Aorta (tissue), 5 donors: ENCODE measurements around the gene ACTR10. TPM values are rescaled to one million over a fixed set of nuclear protein-coding genes. Genes with fewer than 3 reads are reported as not detected.
A peak's percentile ranks its signal among the peaks of the same experiment; 100 is the strongest.

Experiments
- ATAC-seq: fragments of 200-7000 bp; cut with Tn5 transposase; one replicate; pipeline ENCODE4 v1.9.1; 2022; ENCODE audit warnings: moderate library complexity; ENCODE audit not compliant: low FRiP score
- DNase-seq, 2 donors: peaks; one replicate each; pipeline ENCODE4 v3.0.0-alpha.2; 2020
- H3K27ac ChIP-seq, 2 donors: one replicate each; pipeline ENCODE4 v1.5.1; 2013; ENCODE audit warnings: low read length in 2 of 2, mild to moderate bottlenecking in 2 of 2, moderate library complexity in 2 of 2, control low read depth in 1 of 2, inconsistent platforms in 1 of 2, low read depth in 1 of 2
- H3K27me3 ChIP-seq, 2 donors: one replicate each; pipeline ENCODE4 v1.6.1; 2013; ENCODE audit warnings: control low read depth in 1 of 2, low read length in 1 of 2, mild to moderate bottlenecking in 1 of 2, moderate library complexity in 1 of 2; ENCODE audit not compliant: insufficient read depth in 2 of 2, control insufficient read depth in 1 of 2
- H3K36me3 ChIP-seq, 2 donors: one replicate each; pipeline ENCODE4 v1.6.1; 2013; ENCODE audit warnings: control low read depth in 1 of 2, low read length in 1 of 2, mild to moderate bottlenecking in 1 of 2; ENCODE audit not compliant: insufficient read depth in 2 of 2, control insufficient read depth in 1 of 2
- H3K4me1 ChIP-seq, 2 donors: one replicate each; pipeline ENCODE4 v1.6.1; 2013; ENCODE audit warnings: low read length in 2 of 2, control low read depth in 1 of 2, mild to moderate bottlenecking in 1 of 2, moderate library complexity in 1 of 2; ENCODE audit not compliant: insufficient read depth in 2 of 2, control insufficient read depth in 1 of 2
- H3K4me3 ChIP-seq, 2 donors: one replicate each; pipeline ENCODE4 v1.5.1; 2013; ENCODE audit warnings: low read length in 2 of 2, control low read depth in 1 of 2, mild to moderate bottlenecking in 1 of 2
- H3K9me3 ChIP-seq: one replicate; pipeline ENCODE4 v1.6.1; 2013; ENCODE audit warnings: mild to moderate bottlenecking, low read length; ENCODE audit not compliant: control insufficient read depth
- WGBS, 2 donors: extraction: QIAGEN DNeasy Blood & Tissue Kit; methylation state at CpG; one replicate each; pipeline ENCODE4 v1.1.7; 2013; 5-methylcytosine and 5-hydroxymethylcytosine counted together
- intact Hi-C, 2 donors: fragments of 100-400 bp; cut with DNase I; formaldehyde crosslinking; loops; one replicate each; pipeline versions ENCODE4 v1.14.2 to v1.15.0; 2022
- polyA plus RNA-seq, 2 donors: library from polyadenylated mRNA; stranded (reverse); fragments of 200-250 nt; gene quantifications; one replicate each; pipeline ENCODE4 v1.2.3, GENCODE V29; 2013
- total RNA-seq, 2 donors: library from RNA; stranded (reverse); fragmentation: NEBNext Ultra II Directional; extraction: Animal tissue kit (Norgen Biotek cat#: 25700); gene quantifications; one replicate each; pipeline ENCODE4 v1.2.1, GENCODE V29; 2021
- donor health status: healthy with polysubstance abuse.
- donor health status: Bipolar disorder and iron deficiency.
- donor health status: DM: no; HTN: no; CAD: no.
- donor health status: DM: no; HTN: no; CAD: no.
- donor health status: DM: yes; HTN: yes; CAD: no.

Gene ACTR10
- total and polyA plus RNA-seq, 4 donors = 47.3 to 95.6 (median 69.9) TPM

GRCh38 chr14:58200846-58201245 is 897 bp downstream of the ACTR10 start:
- ATAC-seq (no peak), DNase-seq (no peak)
- Histone ChIP-seq H3K4me3 (peak overlapping the region; percentile 75 to 87), H3K9me3 (no peaks in the 10 kb centered on the region), H3K27ac (peak overlapping the region in 1 of 2 donors; percentile 96), H3K36me3 (no peaks in the 10 kb centered on the region), H3K27me3 (no peaks in the 10 kb centered on the region), H3K4me1 (peaks cover 0 to 2% of the 10 kb centered on the region in 2 donors)
- intact Hi-C loops = loop anchor here in 1 of 2 donors (2.0 kb wide), 1 partner anchor 38 kb away; no protein-coding TSS in a partner anchor
- 0 to 1% methylated on average over 2 of the region's 2 CpGs for WGBS, 2 donors

- no peaks in the 10 kb centered on the region for H3K9me3 ChIP-seq
- no peak for DNase-seq
- H3K27me3 ChIP-seq = no peaks in the 10 kb centered on the region
- no peak for ATAC-seq
- H3K4me1 ChIP-seq = no peaks in the 10 kb centered on the region
- intact Hi-C loops = no loop called here
- H3K4me3 ChIP-seq = no peak overlapping the region
- H3K27ac ChIP-seq = no peak overlapping the region
- H3K36me3 ChIP-seq = no peaks in the 10 kb centered on the region
Measured at GRCh38 chr14:58213176-58213575, 13.2 kb downstream of the ACTR10 start.

- Histone ChIP-seq H3K27ac (no peak overlapping the region), H3K27me3 (no peaks in the 10 kb centered on the region), H3K36me3 (no peaks in the 10 kb centered on the region)
Measured at GRCh38 chr14:58215191-58215914, 15.4 kb downstream of the ACTR10 start.

DNA sequence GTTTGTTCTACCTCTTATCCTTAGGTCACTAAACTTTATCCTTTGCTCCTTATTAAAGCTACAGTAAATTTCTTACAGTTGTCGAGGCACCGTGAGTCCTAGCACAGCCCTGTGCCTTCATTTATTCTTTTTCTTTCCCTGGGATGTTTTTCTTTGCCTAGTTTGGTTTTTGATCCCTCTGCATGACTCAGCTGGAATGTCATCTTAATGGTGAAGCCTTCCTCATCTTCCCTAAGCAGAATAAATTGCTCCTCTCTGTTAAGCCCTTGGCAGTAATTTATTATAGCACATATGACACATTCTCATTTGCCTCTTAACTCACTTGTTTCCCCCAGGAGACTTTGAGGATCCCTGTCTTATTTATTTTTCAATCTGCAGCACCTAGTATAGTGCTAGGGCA is 16.6 kb downstream of the ACTR10 start:
- 38 to 50% methylated on average over 2 of the region's 2 CpGs for WGBS, 2 donors
- DNase-seq (no peak), ATAC-seq (no peak)
- Histone ChIP-seq H3K27ac (no peak overlapping the region), H3K4me1 (no peaks in the 10 kb centered on the region), H3K4me3 (no peak overlapping the region), H3K9me3 (no peaks in the 10 kb centered on the region), H3K36me3 (no peaks in the 10 kb centered on the region), H3K27me3 (no peaks in the 10 kb centered on the region)
- intact Hi-C loops = no loop called here

More at GRCh38 chr14:58215191-58215914, 15.4 kb downstream of the ACTR10 start:
- WGBS, 2 donors = 88 to 91% methylated on average over 2 of the region's 2 CpGs
- Histone ChIP-seq H3K4me1 (no peaks in the 10 kb centered on the region), H3K9me3 (no peaks in the 10 kb centered on the region), H3K4me3 (no peak overlapping the region)
- DNase-seq = no peak
- ATAC-seq = no peak
- intact Hi-C loops = no loop called here

- 96 to 99% methylated on average over 5 of the region's 5 CpGs for WGBS, 2 donors
- H3K36me3 ChIP-seq = peaks cover 0 to 5% of the 10 kb centered on the region in 2 donors
- intact Hi-C loops = no loop called here
Measured at GRCh38 chr14:58227096-58227819, 27.3 kb downstream of the ACTR10 start.

DNA sequence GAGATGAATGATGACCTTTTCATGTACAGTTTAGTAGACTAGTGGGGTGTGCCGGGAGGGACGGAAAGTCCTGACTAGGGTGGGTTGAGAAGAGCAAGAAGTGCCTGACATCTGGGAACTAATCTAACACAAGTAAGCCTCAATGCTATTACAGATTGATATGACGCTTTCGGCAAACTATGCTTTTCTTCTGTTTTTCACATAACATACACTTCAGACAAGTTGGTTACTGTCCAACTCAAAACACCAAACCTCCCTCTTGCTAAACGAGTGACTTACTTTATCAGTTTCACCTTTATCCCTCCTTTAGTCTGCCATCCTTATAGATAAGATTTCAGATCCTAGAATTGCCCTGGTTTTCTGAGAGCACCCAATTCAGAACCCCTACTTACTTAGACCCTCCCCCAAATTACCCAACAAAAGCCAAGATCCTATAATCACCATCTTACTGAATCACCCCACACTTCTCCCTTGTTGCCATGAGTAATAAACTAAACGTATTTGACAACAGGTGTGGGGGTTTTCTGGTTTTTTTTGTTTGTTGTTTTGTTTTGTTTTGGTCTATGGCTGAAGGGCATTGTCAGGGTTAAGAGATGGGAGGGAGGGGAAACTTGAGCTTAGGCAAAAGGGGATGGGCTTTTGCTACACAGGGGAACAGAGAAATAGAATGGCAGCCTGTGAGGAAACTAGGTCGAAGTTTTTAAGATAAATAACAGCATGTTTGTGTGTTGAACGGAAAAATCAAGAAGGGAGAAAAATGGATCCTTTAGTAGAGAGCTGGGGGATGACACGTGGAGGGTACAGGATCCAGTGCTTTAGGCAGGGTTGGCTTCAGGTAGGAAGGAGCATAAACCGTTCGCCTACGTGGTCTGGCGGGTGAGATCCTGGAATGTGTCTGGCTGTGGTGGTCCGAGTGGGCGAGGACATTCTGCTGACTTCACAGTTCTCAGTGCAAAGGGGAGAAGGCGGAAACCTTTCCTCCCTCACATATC is 38.6 kb downstream of the ACTR10 start:
- H3K27me3 ChIP-seq = no peaks in the 10 kb centered on the region

More at GRCh38 chr14:58227096-58227819, 27.3 kb downstream of the ACTR10 start:
- Histone ChIP-seq H3K4me1 (no peaks in the 10 kb centered on the region), H3K4me3 (no peak overlapping the region), H3K27ac (no peak overlapping the region), H3K9me3 (no peaks in the 10 kb centered on the region), H3K27me3 (no peaks in the 10 kb centered on the region)
- ATAC-seq (no peak), DNase-seq (no peak)

DNA sequence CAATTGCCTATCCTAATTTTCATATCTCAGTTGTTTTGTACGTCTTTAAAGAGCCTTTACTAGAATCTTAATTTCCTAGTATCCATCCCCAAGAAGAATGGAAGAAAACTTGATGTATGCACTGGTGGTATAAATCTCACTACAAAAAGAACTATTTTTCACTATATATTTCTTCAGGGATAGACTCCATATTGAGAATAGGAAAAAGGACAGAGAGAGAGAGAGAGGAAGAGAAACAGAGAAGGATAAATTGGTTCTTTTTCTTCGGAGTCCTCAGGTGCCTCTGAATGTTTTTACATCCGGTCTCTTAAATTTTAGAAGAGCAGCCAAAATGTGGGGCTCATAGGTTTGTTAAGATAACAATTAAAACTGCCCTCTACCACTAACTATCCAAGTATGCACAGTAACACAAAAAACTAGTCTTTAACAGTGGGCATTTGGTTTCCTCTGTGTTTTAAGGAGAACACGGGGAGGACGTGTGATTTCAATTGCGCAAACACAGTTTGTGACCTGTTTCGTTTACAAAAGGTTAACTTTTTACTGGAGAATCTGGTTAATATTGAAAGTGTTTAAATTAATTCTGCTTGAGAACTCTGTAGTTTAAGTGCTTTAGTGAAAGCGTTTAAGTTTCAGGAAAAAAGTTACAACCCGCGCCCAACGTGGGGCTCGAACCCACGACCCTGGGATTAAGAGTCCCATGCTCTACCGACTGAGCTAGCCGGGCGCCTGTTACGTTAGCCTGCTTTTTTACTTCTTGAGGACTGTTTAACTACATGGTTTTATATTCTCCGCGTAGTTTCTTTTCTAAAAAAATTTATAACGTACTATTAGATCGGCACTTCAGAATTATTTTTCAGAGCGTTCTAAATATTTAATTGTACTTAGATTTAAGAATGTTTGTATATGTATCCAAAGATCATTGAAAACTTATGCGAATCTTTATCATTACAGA is 39.6 kb downstream of the ACTR10 start:
- no peaks in the 10 kb centered on the region for H3K36me3 ChIP-seq
- WGBS, 2 donors = 0 to 1% methylated on average over 23 of the region's 23 CpGs
- no peak overlapping the region for H3K27ac ChIP-seq
- H3K4me1 ChIP-seq = no peaks in the 10 kb centered on the region
- H3K27me3 ChIP-seq = no peaks in the 10 kb centered on the region
- DNase-seq = peak; percentile 72 to 89
- H3K4me3 ChIP-seq = peak overlapping the region; percentile 97 to 99
- peak; percentile 89 for ATAC-seq
- H3K9me3 ChIP-seq = no peaks in the 10 kb centered on the region
- intact Hi-C loops = loop anchor here in 1 of 2 donors (2.0 kb wide), 1 partner anchor 39 kb away; the partner anchor contains the start of gene ACTR10

More for the DNA sequence above, 38.6 kb downstream of the ACTR10 start:
- intact Hi-C loops = loop anchor here in 1 of 2 donors (2.0 kb wide), 1 partner anchor 38 kb away; the partner anchor contains the start of gene ACTR10
- peak; percentile 57 for ATAC-seq
- DNase-seq = no peak
- Histone ChIP-seq H3K9me3 (no peaks in the 10 kb centered on the region), H3K27ac (peak overlapping the region in 1 of 2 donors; percentile 61), H3K4me1 (no peaks in the 10 kb centered on the region), H3K36me3 (no peaks in the 10 kb centered on the region), H3K4me3 (peak overlapping the region; percentile 97 to 99)
- 13 to 14% methylated on average over 16 of the region's 16 CpGs for WGBS, 2 donors
